IMR-90 (cell line): ENCODE measurements around the gene DNAJC5. TPM values are rescaled to one million over a fixed set of nuclear protein-coding genes. Genes with fewer than 3 reads are reported as not detected.
A peak's percentile ranks its signal among the peaks of the same experiment; 100 is the strongest.

Experiments used
- ATAC-seq: fragments of 200-7000 bp; cut with Tn5 transposase; 2 replicates; pipeline ENCODE4 v1.9.1; 2020; ENCODE audit warnings: low read depth, mild to moderate bottlenecking, moderate library complexity
- BruUV-seq: library from RNA; stranded (reverse); fragments of 400-500 nt; replicated peaks from 2 replicates; lab custom pipeline; 2021; lab: Mats Ljungman, UMichigan
- CTCF ChIA-PET: fragments of 300-600 bp; formaldehyde crosslinking; extraction: SDS; loops from one replicate; lab custom pipeline; 2021; ENCODE audit warnings: antibody characterized with exemption; lab: Yijun Ruan, JAX
- POLR2A ChIA-PET: fragments of 300-600 bp; sonication (Branson Sonifier 250); formaldehyde crosslinking; loops from one replicate; lab custom pipeline; 2022; ENCODE audit warnings: antibody characterized with exemption; ENCODE audit not compliant: unreplicated experiment; lab: Charles Lee
- DNase-seq: peaks from one replicate; pipeline ENCODE4 v3.0.0; 2013
- H2AFZ ChIP-seq: replicated peaks from 2 replicates; pipeline ENCODE3; 2013; ENCODE audit warnings: low read length, mild to moderate bottlenecking; ENCODE audit not compliant: poor library complexity
- H2AK5ac ChIP-seq: 2 replicates; pipeline ENCODE4 v1.6.1; 2013; ENCODE audit warnings: low read depth, low read length, inconsistent platforms
- H2AK9ac ChIP-seq: replicated peaks from 2 replicates; pipeline ENCODE3; 2013; ENCODE audit warnings: mild to moderate bottlenecking, low read depth, low read length, moderate library complexity; ENCODE audit not compliant: poor library complexity
- H2BK120ac ChIP-seq: 2 replicates; pipeline ENCODE4 v1.6.1; 2013; ENCODE audit warnings: low read depth, low read length, inconsistent platforms
- H2BK15ac ChIP-seq: 3 replicates; pipeline ENCODE4 v1.6.1; 2013; ENCODE audit warnings: low read depth, low read length, inconsistent platforms
- H2BK20ac ChIP-seq: 2 replicates; pipeline ENCODE4 v1.6.1; 2013; ENCODE audit warnings: low read depth, mild to moderate bottlenecking, inconsistent platforms, low read length, moderate library complexity
- H2BK5ac ChIP-seq: 2 replicates; pipeline ENCODE4 v1.6.1; 2013; ENCODE audit warnings: mild to moderate bottlenecking, low read depth, low read length, inconsistent platforms; ENCODE audit not compliant: poor library complexity, severe bottlenecking
- H3K14ac ChIP-seq: replicated peaks from 2 replicates; pipeline ENCODE4 v1.6.1; 2013; ENCODE audit warnings: low read depth, low read length, inconsistent platforms
- H3K18ac ChIP-seq: 2 replicates; pipeline ENCODE4 v1.6.1; 2013; ENCODE audit warnings: low read depth, low read length, control low read depth
- H3K23ac ChIP-seq: 2 replicates; pipeline ENCODE4 v1.6.1; 2013; ENCODE audit warnings: low read depth, low read length, inconsistent platforms
- H3K27ac ChIP-seq: 2 replicates; pipeline ENCODE4 v1.5.1; 2013; ENCODE audit warnings: mild to moderate bottlenecking, control low read depth, low read length; ENCODE audit not compliant: insufficient read depth
- H3K27me3 ChIP-seq: 2 replicates; pipeline ENCODE4 v1.6.1; 2013; ENCODE audit warnings: low read length; ENCODE audit not compliant: control insufficient read depth, insufficient read depth
- H3K36me3 ChIP-seq: 2 replicates; pipeline ENCODE4 v1.6.1; 2013; ENCODE audit warnings: low read length, mixed read lengths; ENCODE audit not compliant: control insufficient read depth, insufficient read depth
- H3K4ac ChIP-seq: 2 replicates; pipeline ENCODE4 v1.6.1; 2013; ENCODE audit warnings: low read depth, low read length, inconsistent platforms
- H3K4me1 ChIP-seq: 2 replicates; pipeline ENCODE4 v1.6.1; 2013; ENCODE audit warnings: low read length, mixed read lengths; ENCODE audit not compliant: control insufficient read depth, insufficient read depth
- H3K4me2 ChIP-seq: 2 replicates; pipeline ENCODE4 v1.6.1; 2013; ENCODE audit warnings: low read depth, mild to moderate bottlenecking, control low read depth, low read length, moderate library complexity
- H3K4me3 ChIP-seq: 2 replicates; pipeline ENCODE4 v1.5.1; 2013; ENCODE audit warnings: low read depth, mild to moderate bottlenecking, control low read depth, low read length, moderate library complexity; ENCODE audit not compliant: insufficient read depth
- H3K56ac ChIP-seq: 2 replicates; pipeline ENCODE4 v1.6.1; 2013; ENCODE audit warnings: low read length, inconsistent platforms; ENCODE audit not compliant: insufficient read depth; ENCODE audit errors: extremely low read depth
- H3K79me1 ChIP-seq, 2 experiments: 2 replicates each; pipeline ENCODE4 v1.6.1; 2013; ENCODE audit warnings: low read length in 2 of 2, inconsistent platforms in 1 of 2, low read depth in 1 of 2
- H3K9ac ChIP-seq: 2 replicates; pipeline ENCODE4 v1.6.1; 2013; ENCODE audit warnings: low read depth, low read length, control low read depth
- H3K9me1 ChIP-seq: 2 replicates; pipeline ENCODE4 v1.6.1; 2013; ENCODE audit warnings: low read length, inconsistent platforms; ENCODE audit not compliant: insufficient read depth
- H3K9me3 ChIP-seq: 2 replicates; pipeline ENCODE4 v1.6.1; 2013; ENCODE audit warnings: low read length; ENCODE audit not compliant: control insufficient read depth, insufficient read depth
- H4K20me1 ChIP-seq: 2 replicates; pipeline ENCODE4 v1.6.1; 2013; ENCODE audit warnings: low read length, inconsistent platforms; ENCODE audit not compliant: insufficient read depth
- H4K5ac ChIP-seq: 2 replicates; pipeline ENCODE4 v1.6.1; 2013; ENCODE audit warnings: mild to moderate bottlenecking, low read depth, low read length, control low read depth
- H4K8ac ChIP-seq, 2 experiments: 2 replicates each; pipeline ENCODE4 v1.6.1; 2013; ENCODE audit warnings: low read depth in 2 of 2, low read length in 2 of 2, control low read depth in 1 of 2, inconsistent platforms in 1 of 2
- H4K91ac ChIP-seq: 2 replicates; pipeline ENCODE4 v1.6.1; 2013; ENCODE audit warnings: low read depth, low read length, inconsistent platforms; ENCODE audit not compliant: insufficient read depth
- BHLHE40 ChIP-seq: fragments of 150-350 bp; IDR thresholded peaks from 2 replicates; pipeline ENCODE4 v1.6.1; 2016; ENCODE audit warnings: mild to moderate bottlenecking, low read depth, low read length
- CHD1 ChIP-seq: IDR thresholded peaks from 2 replicates; pipeline ENCODE4 v1.6.1; 2012; ENCODE audit warnings: low read depth, low read length, improper control_type of control experiment
- CTCF ChIP-seq: conservative IDR thresholded peaks from 2 replicates; pipeline ENCODE4 v1.5.1; 2012; ENCODE audit warnings: mild to moderate bottlenecking, low read depth, low read length, improper control_type of control experiment
- ELK1 ChIP-seq: fragments of 150-350 bp; IDR thresholded peaks from 2 replicates; pipeline ENCODE4 v1.6.1; 2016; ENCODE audit warnings: low read depth, mild to moderate bottlenecking, low read length, moderate library complexity, borderline replicate concordance
- MXI1 ChIP-seq: IDR thresholded peaks from 2 replicates; pipeline ENCODE4 v1.6.1; 2012; ENCODE audit warnings: low read depth, mild to moderate bottlenecking, low read length, moderate library complexity, borderline replicate concordance
- RAD21 ChIP-seq: IDR thresholded peaks from 2 replicates; pipeline ENCODE4 v1.6.1; 2012; ENCODE audit warnings: low read length, improper control_type of control experiment
- RFX5 ChIP-seq: IDR thresholded peaks from 2 replicates; pipeline ENCODE4 v1.8.0; 2012; ENCODE audit warnings: low read depth, mild to moderate bottlenecking, low read length, moderate library complexity
- WGBS, 2 experiments: methylation state at CpG; one replicate each; pipeline versions ENCODE4 v1.1.5 to v1.1.7; 2013; ENCODE audit warnings: missing lambda C conversion rate in 2 of 2; ENCODE audit not compliant: insufficient read length in 1 of 2; ENCODE audit errors: extremely low coverage in 2 of 2; 5-methylcytosine and 5-hydroxymethylcytosine counted together
- dilution Hi-C: fragments of 300-500 bp; cut with HindIII; formaldehyde crosslinking; loops from one replicate; pipeline ENCODE4 v1.14.3; 2018; ENCODE audit warnings: low sequenced_read_pairs; ENCODE audit not compliant: unreplicated experiment
- in situ Hi-C: fragments of 300-500 bp; cut with MboI; formaldehyde crosslinking; loops from 3 replicates; pipeline ENCODE4 v1.14.3; 2019; ENCODE audit warnings: low sequenced_read_pairs, inconsistent platforms, mixed read lengths
- intact Hi-C: fragments of 100-400 bp; cut with micrococcal nuclease; formaldehyde crosslinking; loops from 2 replicates; pipeline ENCODE4 v1.10.0; 2022
- polyA plus RNA-seq, 3 experiments: library from polyadenylated mRNA; depleted of rRNA; stranded (reverse); fragments of >200 nt; gene quantifications; 2 replicates each; pipeline ENCODE4 v1.2.3, GENCODE V29; 2012; ENCODE audit warnings: low replicate concordance in 1 of 3
- total RNA-seq: library from RNA; depleted of rRNA; stranded (reverse); fragments of >200 nt; gene quantifications from 2 replicates; pipeline ENCODE4 v1.2.3, GENCODE V29; 2012

DNAJC5 gene
- total and polyA plus RNA-seq, 2 of the 4 experiments (the other 2 are of a cell fraction), result 35.6 to 45.2 TPM

- ATAC-seq, result no peak
- DNase-seq, result no peak
- Histone ChIP-seq H3K9ac (no peak within 1 kb of the TSS), H2AK9ac (peak within 1 kb of the TSS; percentile 81), H4K8ac (no peak within 1 kb of the TSS), H3K27ac (no peak within 1 kb of the TSS), H3K9me3 (no peaks in the 10 kb centered on the region), H3K36me3 (peaks cover 10% of the 10 kb centered on the region; the same call in 1 of the 2 replicates), H3K9me1 (no peaks in the 10 kb centered on the region; the same call in 1 of the 2 replicates), H3K4me3 (no peak within 1 kb of the TSS), H2BK5ac (no peak within 1 kb of the TSS), H3K23ac (no peak within 1 kb of the TSS), H3K4me2 (no peak within 1 kb of the TSS), H3K18ac (no peak within 1 kb of the TSS), H3K56ac (no peak within 1 kb of the TSS), H2AFZ (no peak within 1 kb of the TSS), H2BK15ac (no peak within 1 kb of the TSS), H4K5ac (no peak within 1 kb of the TSS), H4K20me1 (no peaks in the 10 kb centered on the region), H2BK20ac (no peak within 1 kb of the TSS), H3K14ac (no peak within 1 kb of the TSS), H3K27me3 (no peaks in the 10 kb centered on the region), H3K79me1 (peaks cover 8 to 30% of the 10 kb centered on the region in 2 experiments), H2AK5ac (no peak within 1 kb of the TSS), H3K4me1 (peaks cover 20% of the 10 kb centered on the region), H4K91ac (no peak within 1 kb of the TSS), H3K4ac (no peak within 1 kb of the TSS), H2BK120ac (no peak within 1 kb of the TSS)
- in situ Hi-C loops (loop anchor here (10.0 kb wide), 2 partner anchors 157 to 327 kb away; partner anchors contain the start of genes ARFRP1, PTK6 and ZGPAT), dilution Hi-C loops (no loop called here), intact Hi-C loops (no loop called here)
- CTCF ChIA-PET, result no interaction called here
- TF ChIP-seq ELK1 (no peak), CTCF (no peak), CHD1 (no peak), BHLHE40 (no peak), RFX5 (no peak), RAD21 (no peak), MXI1 (no peak)
- no TSS peak for BruUV-seq
- 97% methylated on average over 52 of the region's 59 CpGs; no CpG with 5 or more reads in 1 of the 2 experiments for WGBS, 2 experiments
- POLR2A ChIA-PET, result no interaction called here
Measured at GRCh38 chr20:63861365-63861934, 33.5 kb upstream of the DNAJC5 start, which contains the start of gene ABHD16B. Gene ABHD16B, plus strand, starts transcription at chr20:63861498. Its CDS starts 43 bp downstream, at chr20:63861541.
